ENCODE results near the gene MPP3.
A peak's percentile ranks its signal among the peaks of the same experiment; 100 is the strongest.

Gene MPP3

GRCh38 chr17:43779145-43780125 lies 53.5 kb downstream of the MPP3 start:
- H3K27me3 ChIP-seq (replicated peaks): no peaks in the 10 kb centered on the region
- peak; percentile 32 for TF ChIP-seq CTCF (IDR thresholded peaks at IDR 0.05; ENCODE audit: low read depth, low read length, missing control alignments)
- peaks cover 19% of the 10 kb centered on the region for H3K36me3 ChIP-seq (replicated peaks)
- H3K4me3 ChIP-seq (ENCODE audit: low read depth, low read length): peak overlapping the region; percentile 81
- H3K27ac ChIP-seq: peak overlapping the region; percentile 98
- peak; percentile 38 for DNase-seq
- in situ Hi-C loops (cut with HindIII; ENCODE audit: low pct_ligation_motif_present, low sequenced_read_pairs): no loop called here

- in situ Hi-C loops (cut with HindIII; ENCODE audit: low pct_ligation_motif_present, low sequenced_read_pairs): no loop called here
- DNase-seq: peak; percentile 95
- Histone ChIP-seq H3K27me3 (replicated peaks) (no peaks in the 10 kb centered on the region), H3K4me3 (ENCODE audit: low read depth, low read length) (peak within 1 kb of the TSS; percentile 81), H3K36me3 (replicated peaks) (peaks cover 25% of the 10 kb centered on the region), H3K27ac (peak within 1 kb of the TSS; percentile 98)
- TF ChIP-seq CTCF (IDR thresholded peaks at IDR 0.05; ENCODE audit: low read depth, low read length, missing control alignments): no peak
Measured at GRCh38 chr17:43778337-43779144, 54.4 kb downstream of the MPP3 start, which contains the start of gene DUSP3. Gene DUSP3 (minus strand): TSS chr17:43778977. CDS start chr17:43778924, 53 bp downstream.

GRCh38 chr17:43774304-43775250 lies 58.4 kb downstream of the MPP3 start:
- Histone ChIP-seq H3K27me3 (replicated peaks) (no peaks in the 10 kb centered on the region), H3K4me3 (ENCODE audit: low read depth, low read length) (no peak overlapping the region), H3K36me3 (replicated peaks) (peaks cover 58% of the 10 kb centered on the region), H3K27ac (no peak overlapping the region)
- no peak for TF ChIP-seq CTCF (IDR thresholded peaks at IDR 0.05; ENCODE audit: low read depth, low read length, missing control alignments)
- no peak for DNase-seq
- in situ Hi-C loops (cut with HindIII; ENCODE audit: low pct_ligation_motif_present, low sequenced_read_pairs): no loop called here

GRCh38 chr17:43772877-43773648 lies 59.9 kb downstream of the MPP3 start:
- TF ChIP-seq CTCF (IDR thresholded peaks at IDR 0.05; ENCODE audit: low read depth, low read length, missing control alignments): no peak
- H3K27me3 ChIP-seq (replicated peaks): no peaks in the 10 kb centered on the region
- H3K36me3 ChIP-seq (replicated peaks): peaks cover 70% of the 10 kb centered on the region
- no peak for DNase-seq
- no peak overlapping the region for H3K4me3 ChIP-seq (ENCODE audit: low read depth, low read length)
- no peak overlapping the region for H3K27ac ChIP-seq
- in situ Hi-C loops (cut with HindIII; ENCODE audit: low pct_ligation_motif_present, low sequenced_read_pairs): no loop called here
